AG09319 (cell line): ENCODE data around the gene DENND5B.

ENCODE experiments used
- DNase-seq: peaks from one replicate; pipeline ENCODE4 v3.0.0-alpha.2; 2010; ENCODE audit warnings: low read depth; ENCODE audit errors: extremely low read depth
- CTCF ChIP-seq: IDR thresholded peaks from 2 replicates; pipeline ENCODE4 v1.5.1; 2011; ENCODE audit warnings: low read depth, mild to moderate bottlenecking, inconsistent platforms, low read length, moderate library complexity

The DENND5B gene

GRCh38 chr12:31440586-31440985 lies 150.3 kb downstream of the DENND5B start:
- no peak for DNase-seq

GRCh38 chr12:31440134-31440533 lies 150.8 kb downstream of the DENND5B start:
- TF ChIP-seq CTCF: no peak
- DNase-seq: no peak

More at GRCh38 chr12:31440586-31440985, 150.3 kb downstream of the DENND5B start:
- TF ChIP-seq CTCF: no peak

- no peak for TF ChIP-seq CTCF
- no peak for DNase-seq
These were observed 159.2 kb downstream of the DENND5B start for GRCh38 chr12:31431721-31432240.

GRCh38 chr12:31423405-31423804 lies 167.5 kb downstream of the DENND5B start:
- no peak for TF ChIP-seq CTCF
- no peak for DNase-seq

- DNase-seq: no peak
- no peak for TF ChIP-seq CTCF
These were observed 178.6 kb downstream of the DENND5B start for GRCh38 chr12:31412292-31412801.

- no peak for TF ChIP-seq CTCF
- DNase-seq: no peak
These were observed 182.2 kb downstream of the DENND5B start for GRCh38 chr12:31408763-31409162.

GRCh38 chr12:31407562-31407961 lies 183.4 kb downstream of the DENND5B start:
- TF ChIP-seq CTCF: no peak
- DNase-seq: no peak
